GM18517 (cell line): ENCODE data around the gene LY6G5B.

Experiments
- ATAC-seq: cut with Tn5 transposase; IDR thresholded peaks from one replicate; pipeline ENCODE4 v1.9.1; 2021; ENCODE audit warnings: mild to moderate bottlenecking, moderate library complexity; ENCODE audit not compliant: unreplicated experiment

Gene LY6G5B

DNA sequence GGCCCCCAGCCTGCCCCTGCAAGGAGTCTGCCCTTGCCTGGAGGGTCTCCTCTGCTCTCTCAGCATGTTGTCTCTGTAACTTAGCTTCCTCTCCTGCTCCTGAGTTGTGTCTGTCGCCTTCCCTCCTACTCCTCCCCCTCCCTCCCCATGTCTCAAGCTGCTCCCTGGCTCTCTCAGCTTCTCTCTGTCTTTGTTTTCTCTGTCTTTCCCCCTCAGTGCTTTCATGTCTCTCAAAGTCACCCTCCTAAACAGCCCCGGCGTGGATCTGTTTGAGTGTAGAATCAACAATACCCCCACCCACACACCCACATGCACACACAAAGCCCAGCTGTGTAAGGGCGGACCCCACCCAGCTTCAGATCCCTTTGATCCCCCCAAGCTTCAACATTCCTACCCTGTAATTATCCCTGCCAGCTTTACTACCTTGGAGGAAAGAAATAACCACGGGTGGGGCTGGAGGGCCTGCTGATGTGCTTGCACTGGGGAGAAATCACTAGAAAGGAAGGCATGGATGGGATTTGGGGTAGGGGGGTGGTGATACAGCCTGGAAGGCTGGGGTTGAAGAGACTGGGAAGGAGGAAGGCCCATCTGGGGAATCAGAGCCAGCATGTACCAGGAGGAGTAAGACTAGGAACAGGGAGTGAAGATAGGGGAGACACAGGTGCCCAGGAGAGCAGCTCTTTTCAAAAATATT is 44.4 kb downstream of the LY6G5B start:
- ATAC-seq = no peak

DNA sequence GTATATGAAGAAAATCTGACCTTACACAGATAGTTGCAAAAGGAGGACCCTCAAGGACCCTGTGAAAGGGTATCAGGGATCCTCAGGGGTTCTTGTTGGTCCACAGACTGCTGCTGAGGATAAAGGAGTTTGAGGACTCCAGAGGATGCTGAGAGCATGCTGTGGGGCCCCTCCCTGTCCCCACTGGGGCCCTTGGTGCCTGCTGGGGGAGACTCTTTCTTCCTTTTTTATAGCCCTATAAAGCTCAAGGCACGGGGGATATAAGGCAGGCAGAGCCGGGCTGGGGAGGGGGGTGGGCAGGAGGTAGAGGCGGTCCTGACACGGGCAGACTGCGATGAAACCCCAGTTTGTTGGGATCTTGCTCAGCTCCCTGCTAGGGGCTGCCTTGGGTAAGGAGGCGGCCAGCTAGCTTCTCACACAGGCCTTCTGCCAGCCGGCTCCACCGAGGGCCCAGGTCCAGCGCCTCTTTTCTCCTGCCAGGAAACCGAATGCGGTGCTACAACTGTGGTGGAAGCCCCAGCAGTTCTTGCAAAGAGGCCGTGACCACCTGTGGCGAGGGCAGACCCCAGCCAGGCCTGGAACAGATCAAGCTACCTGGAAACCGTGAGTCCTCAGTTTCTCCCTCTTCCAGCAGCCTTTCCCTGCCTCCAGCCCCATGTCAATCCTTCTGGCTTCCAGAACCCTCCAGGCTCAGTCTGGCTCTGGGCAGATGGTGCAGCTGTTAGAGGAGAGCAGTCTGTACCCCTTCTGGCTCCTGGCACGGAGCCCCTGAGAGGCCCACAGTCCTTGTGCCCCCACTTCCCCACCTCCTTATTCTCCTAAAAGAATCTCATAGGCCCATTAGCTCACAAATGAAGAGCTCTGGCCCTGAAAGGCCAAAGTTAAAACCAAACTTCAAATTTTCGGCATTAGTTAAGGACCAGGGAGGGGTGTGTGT is 45.5 kb downstream of the LY6G5B start, which contains the start of gene LY6G6D:
LY6G6D (plus strand) TSS at position 327 of the 937 bp plus-strand sequence; CDS start at position 335, 8 bp downstream.
- no peak for ATAC-seq

DNA sequence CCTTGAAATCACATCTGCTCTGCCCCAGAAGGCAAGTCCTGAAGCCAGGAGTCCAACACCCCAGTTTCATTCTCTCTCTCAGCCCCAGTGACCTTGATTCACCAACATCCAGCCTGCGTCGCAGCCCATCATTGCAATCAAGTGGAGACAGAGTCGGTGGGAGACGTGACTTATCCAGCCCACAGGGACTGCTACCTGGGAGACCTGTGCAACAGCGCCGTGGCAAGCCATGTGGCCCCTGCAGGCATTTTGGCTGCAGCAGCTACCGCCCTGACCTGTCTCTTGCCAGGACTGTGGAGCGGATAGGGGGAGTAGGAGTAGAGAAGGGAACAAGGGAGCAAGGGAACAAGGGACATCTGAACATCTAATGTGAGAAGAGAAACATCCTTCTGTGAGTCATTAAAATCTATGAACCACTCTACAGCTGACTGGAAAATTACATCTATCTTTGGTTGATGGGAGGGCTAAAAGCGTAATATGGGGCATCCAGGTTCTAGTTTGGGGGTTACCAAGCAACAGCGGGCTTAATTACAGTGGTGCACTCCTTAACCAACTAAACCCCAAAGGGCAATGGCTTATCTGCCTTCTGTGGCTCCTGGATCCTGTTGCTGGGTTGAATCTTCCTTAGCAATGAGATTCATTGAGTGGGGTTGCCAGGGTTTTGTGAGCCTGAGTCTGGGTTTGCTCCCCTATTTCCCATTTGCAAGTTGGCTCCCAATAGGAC is 47.9 kb downstream of the LY6G5B start:
- no peak for ATAC-seq

DNA sequence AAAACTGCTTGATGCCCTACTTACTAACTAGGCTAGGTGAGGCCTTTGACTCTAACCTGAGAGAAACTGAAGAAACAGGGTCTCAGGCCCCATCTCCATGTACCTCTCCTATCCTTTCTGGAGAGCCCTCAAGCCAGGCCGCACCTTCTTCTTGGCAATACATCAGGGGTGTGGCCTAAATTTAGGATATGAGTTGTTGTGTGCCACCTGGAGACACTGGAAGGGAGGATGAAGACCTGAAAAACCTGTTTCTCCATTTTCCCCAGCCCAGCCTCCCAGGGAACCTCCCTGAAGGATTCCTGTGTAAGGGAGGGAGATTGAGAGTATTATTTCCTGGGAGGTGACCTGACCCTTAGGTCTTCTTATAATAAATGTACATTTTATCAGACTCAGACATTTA is 48.5 kb downstream of the LY6G5B start:
- ATAC-seq = no peak

DNA sequence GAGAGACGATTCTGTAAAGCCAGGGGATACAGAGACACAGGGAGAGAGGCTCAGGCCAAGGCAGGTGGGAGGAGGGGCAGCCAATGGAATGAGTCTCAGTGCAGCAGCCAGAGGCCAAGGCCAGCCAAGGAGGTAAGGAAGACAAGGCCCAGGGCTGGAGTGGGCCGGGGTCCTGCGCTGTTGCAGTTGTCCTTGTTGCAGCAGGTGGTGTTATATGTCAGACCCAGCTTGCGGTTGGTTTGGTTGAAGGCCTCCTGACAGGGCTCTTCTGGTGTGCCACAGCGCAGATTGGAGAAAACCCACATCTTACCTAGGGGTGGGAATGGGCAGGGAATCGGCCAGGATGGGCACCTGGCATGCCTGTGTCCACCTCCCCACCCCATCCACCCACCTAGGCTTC is 49.2 kb downstream of the LY6G5B start:
- no peak for ATAC-seq

DNA sequence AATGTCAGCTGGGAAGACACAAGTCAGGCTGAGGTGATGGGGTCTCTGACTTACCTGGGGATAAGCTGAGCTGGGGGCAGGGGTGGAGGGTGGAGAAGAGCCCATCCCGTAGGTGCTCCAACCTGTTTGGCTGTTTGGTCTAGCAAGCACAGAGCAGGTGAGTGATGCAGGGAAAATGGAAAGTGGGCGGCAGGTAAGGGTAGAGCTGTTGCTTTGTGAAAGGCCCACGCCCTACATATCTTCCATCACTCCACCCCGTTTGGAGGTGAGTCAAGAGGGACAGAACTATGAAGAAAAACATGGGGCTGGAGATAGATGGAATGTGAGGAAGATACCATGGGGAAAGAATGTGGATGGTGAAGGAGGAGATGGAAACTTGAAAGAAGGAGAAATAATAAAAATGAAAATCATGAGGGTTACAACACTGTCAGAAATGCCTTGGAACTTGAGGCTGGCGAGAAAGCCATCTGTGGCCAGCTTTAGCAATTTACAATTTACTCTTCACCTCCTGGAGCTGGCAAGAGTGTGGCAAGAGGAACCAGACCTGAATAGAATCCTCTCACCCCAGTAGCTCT is 50.5 kb downstream of the LY6G5B start:
- ATAC-seq = no peak

DNA sequence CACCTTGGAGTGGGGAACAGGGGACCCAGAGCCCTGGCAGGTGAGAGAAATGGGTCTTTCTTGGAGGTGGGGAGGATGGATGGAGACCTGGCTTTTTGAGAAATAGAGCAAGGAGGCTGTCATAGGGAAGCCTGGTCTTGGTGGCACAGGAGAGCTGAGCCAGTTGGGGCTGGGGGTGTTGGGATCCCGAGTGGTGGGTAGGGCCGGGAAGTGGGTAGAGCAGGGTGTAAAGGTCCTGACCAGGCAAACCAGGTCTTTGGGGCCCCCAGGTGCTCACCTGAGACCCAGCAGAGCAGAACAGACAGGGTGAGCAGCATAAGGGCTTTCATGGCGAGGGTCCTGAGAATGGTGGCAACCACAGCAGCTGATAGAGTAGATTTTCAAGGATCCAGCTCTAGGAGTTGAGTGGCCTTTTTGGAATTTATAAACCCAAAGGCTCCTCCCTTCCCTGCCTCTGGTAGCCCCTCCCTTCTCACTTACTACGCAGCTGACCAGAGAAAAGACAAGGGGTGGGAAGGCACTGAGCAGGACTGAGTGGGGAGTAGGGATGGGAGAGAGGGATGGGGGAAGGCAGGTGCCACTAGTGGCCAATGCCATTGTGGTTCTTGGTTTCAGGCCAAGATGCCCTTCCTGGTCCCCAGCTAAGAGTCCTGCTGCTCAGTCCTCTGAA is 51.7 kb downstream of the LY6G5B start, which contains the start of gene LY6G6C:
LY6G6C (minus strand) TSS at position 396 of the 670 bp plus-strand sequence; CDS start at position 329, 67 bp downstream.
- ATAC-seq = no peak

DNA sequence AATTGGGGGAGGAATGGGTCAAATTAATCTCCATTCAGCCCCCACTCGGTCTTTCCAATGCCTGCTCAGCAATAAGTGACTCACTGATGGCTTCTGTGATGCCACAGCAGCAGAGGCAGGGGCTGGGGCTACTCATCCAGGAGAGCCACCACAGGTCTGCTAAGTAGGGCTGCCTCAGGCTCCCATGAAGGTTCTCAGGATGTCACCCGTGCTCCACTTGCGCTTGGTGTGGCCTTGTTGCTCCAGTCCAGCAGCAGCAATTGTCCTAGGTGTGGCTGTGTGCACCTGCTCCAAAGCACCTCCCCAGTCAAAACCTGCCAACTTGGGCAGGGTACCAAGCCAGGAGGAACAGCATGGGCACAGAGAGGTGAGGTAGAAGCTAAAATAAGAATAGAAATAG is 52.4 kb downstream of the LY6G5B start:
- no peak for ATAC-seq
